ENCODE results near the gene ADRA2B.

DNA sequence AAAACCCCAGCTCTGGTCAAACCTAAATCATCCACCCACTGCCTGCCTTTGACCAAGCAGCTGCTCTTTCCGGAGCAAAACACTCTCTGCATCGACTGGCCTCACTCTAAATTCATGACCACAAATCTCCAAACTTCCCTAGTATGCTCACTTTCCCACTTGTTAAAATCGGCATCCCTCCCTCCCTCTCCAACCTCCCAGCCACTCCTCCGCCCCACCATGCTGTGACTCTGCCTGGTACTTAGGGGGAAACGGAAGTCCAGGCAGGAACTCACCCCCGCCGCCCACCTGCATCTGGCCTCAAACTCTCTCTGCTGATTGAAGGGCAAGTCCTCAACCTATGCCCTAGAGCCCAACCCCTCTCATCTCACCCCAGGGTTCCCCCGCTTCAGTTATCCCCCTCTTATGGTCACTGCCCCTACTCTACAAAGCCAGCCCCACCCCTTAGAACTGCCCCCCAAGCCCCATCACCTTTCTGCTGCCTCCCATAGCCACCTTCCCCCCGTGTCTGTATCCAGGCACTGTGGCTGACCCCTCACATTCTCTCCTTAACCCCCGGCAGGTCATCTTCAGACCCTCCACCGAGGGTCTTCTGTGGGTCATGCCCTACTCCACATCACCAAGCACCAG lies 3.8 kb upstream of the ADRA2B start:
- TF ChIP-seq EZH2 (IDR thresholded peaks at IDR 0.05), result no peak
- TF ChIP-seq POLR2AphosphoS5 (IDR thresholded peaks at IDR 0.05; ENCODE audit: borderline replicate concordance, low read depth, low read length), result no peak
- TF ChIP-seq FOXP2 (optimal IDR thresholded peaks at IDR 0.05; ENCODE audit: control extremely low read depth, extremely low read length, insufficient read depth), result no peak

Data from SK-N-MC (cell line).